ENCODE measurements around the gene PELI2.
A peak's percentile ranks its signal among the peaks of the same experiment; 100 is the strongest.

Gene PELI2

DNA sequence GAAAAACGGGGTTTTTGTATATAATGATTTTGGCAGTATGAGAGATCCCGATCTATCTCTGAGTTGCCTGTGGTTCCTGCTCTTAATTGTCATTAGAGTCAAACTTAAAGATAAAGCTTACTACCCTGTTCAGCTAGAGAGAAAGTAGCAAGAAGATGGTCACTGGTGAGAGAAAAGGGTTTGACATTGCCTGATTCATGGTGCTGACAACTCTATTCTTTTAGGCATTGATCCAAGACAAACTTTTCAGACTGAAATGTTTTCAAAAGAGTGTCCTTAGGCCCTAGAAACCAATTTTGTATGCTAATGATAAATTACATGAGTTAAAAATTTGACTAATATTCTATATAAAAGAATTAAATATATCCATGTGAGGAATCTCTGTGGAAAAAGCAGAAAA, 35.1 kb downstream of the PELI2 start:
- peaks cover 7% of the 10 kb centered on the region for H3K4me1 Mint-ChIP-seq
- peaks cover 11% of the 10 kb centered on the region for H3K9me3 Mint-ChIP-seq

DNA sequence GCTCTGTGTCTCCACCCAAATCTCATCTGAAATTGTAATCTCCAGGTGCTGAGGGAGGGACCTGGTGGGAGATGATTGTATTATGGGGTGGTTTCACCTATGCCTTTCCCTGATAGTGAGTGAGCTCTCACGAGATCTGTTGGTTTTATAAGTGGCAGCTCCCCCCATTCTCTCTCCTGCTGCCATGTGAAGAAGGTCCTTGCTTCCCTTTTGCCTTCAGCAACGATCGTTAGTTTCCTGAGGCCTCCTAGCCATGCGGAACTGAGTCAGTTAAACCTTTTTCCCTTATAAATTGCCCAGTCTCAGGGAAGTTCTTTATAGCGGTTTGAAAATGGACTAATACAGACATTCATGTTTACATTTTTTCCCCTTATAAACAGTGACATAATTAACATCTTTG, 36.1 kb downstream of the PELI2 start:
- Mint-ChIP-seq H3K9me3 (peaks cover 15% of the 10 kb centered on the region), H3K4me1 (no peaks in the 10 kb centered on the region), H3K27me3 (ENCODE audit: low read depth, poor library complexity) (no peaks in the 10 kb centered on the region), H3K36me3 (ENCODE audit: low read depth) (peaks cover 14% of the 10 kb centered on the region), H3K27ac (no peak overlapping the region), H3K4me3 (no peak overlapping the region)
- no peak for DNase-seq
- TF ChIP-seq, protein P1, sequence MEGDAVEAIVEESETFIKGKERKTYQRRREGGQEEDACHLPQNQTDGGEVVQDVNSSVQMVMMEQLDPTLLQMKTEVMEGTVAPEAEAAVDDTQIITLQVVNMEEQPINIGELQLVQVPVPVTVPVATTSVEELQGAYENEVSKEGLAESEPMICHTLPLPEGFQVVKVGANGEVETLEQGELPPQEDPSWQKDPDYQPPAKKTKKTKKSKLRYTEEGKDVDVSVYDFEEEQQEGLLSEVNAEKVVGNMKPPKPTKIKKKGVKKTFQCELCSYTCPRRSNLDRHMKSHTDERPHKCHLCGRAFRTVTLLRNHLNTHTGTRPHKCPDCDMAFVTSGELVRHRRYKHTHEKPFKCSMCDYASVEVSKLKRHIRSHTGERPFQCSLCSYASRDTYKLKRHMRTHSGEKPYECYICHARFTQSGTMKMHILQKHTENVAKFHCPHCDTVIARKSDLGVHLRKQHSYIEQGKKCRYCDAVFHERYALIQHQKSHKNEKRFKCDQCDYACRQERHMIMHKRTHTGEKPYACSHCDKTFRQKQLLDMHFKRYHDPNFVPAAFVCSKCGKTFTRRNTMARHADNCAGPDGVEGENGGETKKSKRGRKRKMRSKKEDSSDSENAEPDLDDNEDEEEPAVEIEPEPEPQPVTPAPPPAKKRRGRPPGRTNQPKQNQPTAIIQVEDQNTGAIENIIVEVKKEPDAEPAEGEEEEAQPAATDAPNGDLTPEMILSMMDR (IDR thresholded peaks at IDR 0.05) = no peak

More for the DNA sequence above, 35.1 kb downstream of the PELI2 start:
- no peaks in the 10 kb centered on the region for H3K27me3 Mint-ChIP-seq (ENCODE audit: low read depth, poor library complexity)
- TF ChIP-seq, protein P1 (IDR thresholded peaks at IDR 0.05) = no peak
- no peak for DNase-seq
- no peak overlapping the region for H3K4me3 Mint-ChIP-seq
- peaks cover 9% of the 10 kb centered on the region for H3K36me3 Mint-ChIP-seq (ENCODE audit: low read depth)
- no peak overlapping the region for H3K27ac Mint-ChIP-seq

DNA sequence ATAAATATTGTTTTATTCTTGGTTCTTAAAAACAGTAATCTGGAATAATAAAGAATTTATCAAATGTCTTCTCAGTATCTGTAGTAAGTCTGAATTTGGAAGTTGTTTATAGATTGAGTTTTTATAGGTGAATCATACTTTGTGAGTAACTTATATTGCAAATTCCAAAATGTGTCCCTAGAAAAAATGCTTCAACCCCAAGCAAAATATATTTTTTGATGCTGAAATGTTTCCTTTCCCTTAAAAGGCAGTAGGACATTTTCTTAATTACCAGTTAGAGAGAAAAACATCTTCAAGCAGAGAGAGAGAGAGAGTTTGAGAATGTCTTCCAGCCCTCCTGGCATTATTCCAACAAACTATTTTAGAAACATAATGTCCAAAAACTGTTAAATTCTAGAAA, 37.9 kb downstream of the PELI2 start:
- Mint-ChIP-seq H3K4me3 (no peak overlapping the region), H3K4me1 (peaks cover 5% of the 10 kb centered on the region), H3K27ac (no peak overlapping the region), H3K36me3 (ENCODE audit: low read depth) (peaks cover 22% of the 10 kb centered on the region), H3K27me3 (ENCODE audit: low read depth, poor library complexity) (no peaks in the 10 kb centered on the region), H3K9me3 (peaks cover 20% of the 10 kb centered on the region)
- DNase-seq = no peak
- TF ChIP-seq, protein P1 (IDR thresholded peaks at IDR 0.05) = no peak

DNA sequence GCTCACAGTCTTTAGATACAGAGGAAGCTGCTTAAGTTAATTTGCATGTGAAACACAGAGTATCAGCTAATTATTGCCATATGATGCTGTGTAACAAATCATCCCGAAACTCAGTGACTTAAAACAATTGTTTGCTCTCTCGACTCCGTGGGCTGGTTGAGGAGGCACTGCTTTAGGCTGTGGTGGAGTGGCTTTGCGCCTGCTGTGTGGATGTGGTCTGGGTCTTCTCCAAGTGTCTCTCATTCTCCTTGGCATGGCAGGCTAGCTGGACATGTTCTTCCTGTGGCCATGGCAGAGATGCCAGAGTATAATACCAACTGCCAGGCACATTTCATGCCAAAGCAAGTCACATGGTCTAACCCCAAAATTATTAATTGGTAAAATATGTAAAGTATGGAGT, 40.9 kb downstream of the PELI2 start:
- Mint-ChIP-seq H3K9me3 (peaks cover 46% of the 10 kb centered on the region), H3K4me3 (no peak overlapping the region), H3K27ac (no peak overlapping the region), H3K27me3 (ENCODE audit: low read depth, poor library complexity) (no peaks in the 10 kb centered on the region), H3K36me3 (ENCODE audit: low read depth) (peaks cover 44% of the 10 kb centered on the region), H3K4me1 (peaks cover 5% of the 10 kb centered on the region)
- no peak for DNase-seq
- TF ChIP-seq, protein P1 (IDR thresholded peaks at IDR 0.05) = no peak

DNA sequence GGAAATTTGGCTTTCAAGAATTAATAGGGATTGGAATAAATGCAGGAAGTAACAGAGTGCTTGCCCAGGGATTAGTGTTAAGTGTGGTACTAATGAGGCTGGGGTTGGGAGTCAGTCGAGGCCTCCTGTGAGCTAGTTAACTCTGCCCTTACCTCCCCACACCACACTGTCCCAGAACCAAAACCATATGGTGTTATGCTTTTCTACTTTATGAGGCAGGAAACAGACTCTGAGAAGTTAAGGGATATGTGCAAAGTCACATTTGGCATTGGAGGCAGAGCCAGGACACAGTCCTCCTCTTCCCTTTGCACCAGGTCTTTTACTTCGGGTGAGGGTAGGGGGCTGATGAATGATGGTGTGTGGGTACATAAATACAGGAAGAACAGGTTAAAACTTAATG, 41.9 kb downstream of the PELI2 start:
- Mint-ChIP-seq H3K4me1 (peaks cover 5% of the 10 kb centered on the region), H3K9me3 (peaks cover 48% of the 10 kb centered on the region), H3K27ac (peak overlapping the region; percentile 44), H3K4me3 (no peak overlapping the region), H3K27me3 (ENCODE audit: low read depth, poor library complexity) (no peaks in the 10 kb centered on the region), H3K36me3 (ENCODE audit: low read depth) (peaks cover 46% of the 10 kb centered on the region)
- no peak for DNase-seq
- TF ChIP-seq, protein P1 (IDR thresholded peaks at IDR 0.05) = no peak

DNA sequence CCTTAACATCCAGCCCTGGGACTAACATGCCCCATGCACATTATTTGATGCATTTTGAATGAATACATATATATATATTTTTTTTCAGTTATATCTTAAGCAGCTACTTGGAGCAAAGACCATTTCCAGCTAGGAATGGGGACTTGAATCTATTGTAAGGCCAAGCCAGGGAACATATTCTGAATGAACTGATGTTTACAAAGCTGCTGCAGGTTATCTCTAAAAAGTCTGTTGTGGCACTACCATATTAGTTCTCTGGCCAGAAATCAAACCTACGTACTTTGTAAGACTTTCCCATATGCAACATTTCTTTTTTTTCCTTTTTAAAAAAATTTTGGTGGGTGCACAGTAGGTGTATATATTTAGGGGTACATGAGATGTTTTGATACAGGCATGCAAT, 43.4 kb downstream of the PELI2 start:
- Mint-ChIP-seq H3K9me3 (peaks cover 61% of the 10 kb centered on the region), H3K27me3 (ENCODE audit: low read depth, poor library complexity) (no peaks in the 10 kb centered on the region), H3K27ac (no peak overlapping the region), H3K36me3 (ENCODE audit: low read depth) (peaks cover 60% of the 10 kb centered on the region), H3K4me1 (peaks cover 5% of the 10 kb centered on the region), H3K4me3 (no peak overlapping the region)
- no peak for DNase-seq
- TF ChIP-seq, protein P1 (IDR thresholded peaks at IDR 0.05) = no peak
